GM12878 (cell line): ENCODE data around the gene TFAP2B. TPM values are rescaled to one million over a fixed set of nuclear protein-coding genes. Genes with fewer than 3 reads are reported as not detected.

Source experiments
- ATAC-seq: fragments of 200-7000 bp; cut with Tn5 transposase; 3 replicates; pipeline ENCODE4 v1.9.1; 2020; ENCODE audit warnings: mild to moderate bottlenecking, moderate library complexity
- BruUV-seq: library from RNA; stranded (reverse); fragments of 400-500 nt; replicated peaks from 2 replicates; lab custom pipeline; 2021; lab: Mats Ljungman, UMichigan
- CTCF ChIA-PET: fragments of 300-600 bp; sonication (Branson Sonifier 250); formaldehyde crosslinking; extraction: SDS; loops from one replicate; lab custom pipeline; 2021; ENCODE audit warnings: inconsistent platforms; lab: Yijun Ruan, JAX
- POLR2A ChIA-PET: fragments of 350-600 bp; formaldehyde crosslinking; extraction: SDS; loops from one replicate; lab custom pipeline; 2021; ENCODE audit warnings: inconsistent platforms; lab: Charles Lee
- RAD21 ChIA-PET: fragments of 300-600 bp; sonication (Branson Sonifier 250); formaldehyde crosslinking; loops from one replicate; lab custom pipeline; 2023; ENCODE audit warnings: antibody characterized with exemption; ENCODE audit not compliant: unreplicated experiment; lab: Charles Lee
- SMC1A ChIA-PET: fragments of 300-600 bp; sonication (Branson Sonifier 250); formaldehyde crosslinking; loops from one replicate; lab custom pipeline; 2023; ENCODE audit not compliant: unreplicated experiment, uncharacterized antibody; lab: Charles Lee
- DNase-seq: peaks from one replicate; pipeline ENCODE4 v3.0.0-alpha.2; 2011; ENCODE audit warnings: low read depth, low spot score
- FAIRE-seq: peaks from 3 replicates; lab custom pipeline; 2011; peaks lifted over from hg19 to GRCh38; lab: Jason Lieb, UNC
- H2AFZ ChIP-seq: 2 replicates; pipeline ENCODE4 v1.6.0; 2011; ENCODE audit warnings: low read depth, low read length, control low read depth; ENCODE audit not compliant: control insufficient read depth
- H3K27ac ChIP-seq: 2 replicates; pipeline ENCODE4 v1.5.1; 2011; ENCODE audit warnings: control low read depth; ENCODE audit not compliant: control insufficient read depth, insufficient read depth
- H3K27me3 ChIP-seq, 2 experiments: replicated peaks in 1 of 2; 2 replicates each; pipeline versions ENCODE4 v1.6.0 to v1.6.1; 2011; ENCODE audit warnings: low read length in 1 of 2; ENCODE audit not compliant: control insufficient read depth in 2 of 2, insufficient read depth in 2 of 2
- H3K36me3 ChIP-seq, 2 experiments: 2 replicates each; pipeline ENCODE4 v1.5.1; 2011; ENCODE audit warnings: low read length in 1 of 2; ENCODE audit not compliant: control insufficient read depth in 2 of 2, insufficient read depth in 2 of 2
- H3K4me1 ChIP-seq: 2 replicates; pipeline ENCODE4 v1.6.1; 2011; ENCODE audit warnings: mild to moderate bottlenecking, low read length, moderate library complexity, mixed read lengths; ENCODE audit not compliant: control insufficient read depth, insufficient read depth
- H3K4me2 ChIP-seq: 2 replicates; pipeline ENCODE4 v1.6.0; 2011; ENCODE audit warnings: control low read depth; ENCODE audit not compliant: control insufficient read depth, insufficient read depth
- H3K4me3 ChIP-seq: fragments of 200-600 bp; sonication (generic); 2 replicates; pipeline ENCODE4 v1.5.1; 2016
- H3K79me2 ChIP-seq: 2 replicates; pipeline ENCODE4 v1.6.0; 2011; ENCODE audit warnings: low read length; ENCODE audit not compliant: control insufficient read depth, insufficient read depth
- H3K9ac ChIP-seq: 2 replicates; pipeline ENCODE4 v1.8.0; 2011; ENCODE audit warnings: low read length, control low read depth, mixed read lengths; ENCODE audit not compliant: control insufficient read depth, insufficient read depth
- H3K9me3 ChIP-seq: replicated peaks from 3 replicates; pipeline ENCODE4 v1.5.1; 2011; ENCODE audit warnings: mild to moderate bottlenecking, low read length; ENCODE audit not compliant: control insufficient read depth, insufficient read depth
- H4K20me1 ChIP-seq: 2 replicates; pipeline ENCODE4 v1.6.0; 2011; ENCODE audit not compliant: control insufficient read depth, insufficient read depth
- EZH2 ChIP-seq: IDR thresholded peaks from 2 replicates; pipeline ENCODE4 v1.6.1; 2012; ENCODE audit warnings: low read depth, mild to moderate bottlenecking, control low read depth, inconsistent platforms, low read length, borderline replicate concordance; ENCODE audit not compliant: control insufficient read depth
- IRF4 ChIP-seq: IDR thresholded peaks from 2 replicates; pipeline ENCODE4 v1.6.1; 2011; ENCODE audit warnings: low read depth, low read length
- KDM1A ChIP-seq: fragments of 200-600 bp; sonication (generic); IDR thresholded peaks from 2 replicates; pipeline ENCODE4 v1.6.1; 2016; ENCODE audit warnings: borderline replicate concordance
- NFIC ChIP-seq: IDR thresholded peaks from 2 replicates; pipeline ENCODE4 v1.6.1; 2012; ENCODE audit warnings: low read depth, mild to moderate bottlenecking, inconsistent platforms, low read length, moderate library complexity
- NFXL1 ChIP-seq: fragments of 450-650 bp; IDR thresholded peaks from 2 replicates; pipeline ENCODE4 v1.6.1; 2017; ENCODE audit warnings: antibody characterized with exemption, mild to moderate bottlenecking, borderline replicate concordance
- SMAD1 ChIP-seq: fragments of 450-650 bp; IDR thresholded peaks from 2 replicates; pipeline ENCODE4 v1.6.1; 2018; ENCODE audit warnings: mild to moderate bottlenecking, low read depth; ENCODE audit not compliant: partially characterized antibody
- SREBF1 ChIP-seq: IDR thresholded peaks from 2 replicates; pipeline ENCODE4 v1.6.1; 2012; ENCODE audit warnings: mild to moderate bottlenecking, low read length
- SUPT20H ChIP-seq: IDR thresholded peaks from 2 replicates; pipeline ENCODE4 v1.6.1; 2011; ENCODE audit warnings: low read depth, mild to moderate bottlenecking, low read length, moderate library complexity, borderline replicate concordance; ENCODE audit not compliant: control insufficient read depth
- ZNF622 ChIP-seq: fragments of 450-650 bp; IDR thresholded peaks from 2 replicates; pipeline ENCODE4 v1.6.1; 2017; ENCODE audit warnings: mild to moderate bottlenecking, inconsistent platforms
- WGBS: methylation state at CpG from one replicate; pipeline ENCODE4 v1.1.6; 2016; ENCODE audit warnings: low lambda C conversion rate; ENCODE audit not compliant: insufficient replicate concordance, insufficient coverage; ENCODE audit errors: missing lambda C conversion rate; 5-methylcytosine and 5-hydroxymethylcytosine counted together
- in situ Hi-C: fragments of 300-500 bp; cut with MboI; formaldehyde crosslinking; loops from 9 replicates; pipeline ENCODE4 v1.14.3; 2018; ENCODE audit warnings: mixed read lengths
- intact Hi-C: fragments of 100-400 bp; cut with micrococcal nuclease; formaldehyde crosslinking; loops from one replicate; pipeline ENCODE4 v1.14.2; 2022; ENCODE audit not compliant: unreplicated experiment
- polyA plus RNA-seq, 11 experiments: library from polyadenylated mRNA; depleted of rRNA in 4 of 11; unstranded in 6 of 11; stranded (reverse) in 5 of 11; fragments of >200 nt; fragmentation: Nextera tagmentation in 4 of 11; fragmentation: Illumina TruSeq in 1 of 11; extraction: Ambion mirVana in 4 of 11; extraction: Trizol in 1 of 11; gene quantifications; 1 replicate in 1 of 11; 2 replicates in 10 of 11; pipeline versions ENCODE4 v1.2.1 to v1.2.3, GENCODE V29; 2011 to 2016; ENCODE audit warnings: inconsistent platforms in 2 of 11, missing spikeins in 2 of 11, low read depth in 1 of 11
- total RNA-seq, 4 experiments: library from RNA; depleted of rRNA in 3 of 4; stranded (reverse); fragments of >200 nt in 3 of 4; fragmentation: Illumina TruSeq in 1 of 4; extraction: Trizol in 1 of 4; gene quantifications; 2 replicates each; pipeline versions ENCODE4 v1.2.1 to v1.2.3, GENCODE V29; 2013 to 2021
- TF ChIP-seq, protein P1 (sequence below): fragments of 450-650 bp; IDR thresholded peaks from 2 replicates; pipeline ENCODE4 v1.6.1; 2017; ENCODE audit warnings: antibody characterized with exemption, mild to moderate bottlenecking, moderate library complexity
- TF ChIP-seq, protein P2 (sequence below): fragments of 450-650 bp; IDR thresholded peaks from 2 replicates; pipeline ENCODE4 v1.6.1; 2017; ENCODE audit warnings: mild to moderate bottlenecking, low read depth, inconsistent platforms; ENCODE audit not compliant: poor library complexity, severe bottlenecking
- TF ChIP-seq, protein P3 (sequence below): fragments of 450-650 bp; IDR thresholded peaks from 2 replicates; pipeline ENCODE4 v1.6.1; 2014; ENCODE audit warnings: mild to moderate bottlenecking
- TF ChIP-seq, protein P4 (sequence below): fragments of 450-650 bp; IDR thresholded peaks from 2 replicates; pipeline ENCODE4 v1.6.1; 2017; ENCODE audit warnings: mild to moderate bottlenecking, moderate library complexity

TFAP2B gene
- total and polyA plus RNA-seq, 10 of the 15 experiments (the other 5 are each of a cell fraction or from before 2014, with no cell fraction given): 0.03 to 0.15 (median 0.07) TPM; not detected in 5

DNA sequence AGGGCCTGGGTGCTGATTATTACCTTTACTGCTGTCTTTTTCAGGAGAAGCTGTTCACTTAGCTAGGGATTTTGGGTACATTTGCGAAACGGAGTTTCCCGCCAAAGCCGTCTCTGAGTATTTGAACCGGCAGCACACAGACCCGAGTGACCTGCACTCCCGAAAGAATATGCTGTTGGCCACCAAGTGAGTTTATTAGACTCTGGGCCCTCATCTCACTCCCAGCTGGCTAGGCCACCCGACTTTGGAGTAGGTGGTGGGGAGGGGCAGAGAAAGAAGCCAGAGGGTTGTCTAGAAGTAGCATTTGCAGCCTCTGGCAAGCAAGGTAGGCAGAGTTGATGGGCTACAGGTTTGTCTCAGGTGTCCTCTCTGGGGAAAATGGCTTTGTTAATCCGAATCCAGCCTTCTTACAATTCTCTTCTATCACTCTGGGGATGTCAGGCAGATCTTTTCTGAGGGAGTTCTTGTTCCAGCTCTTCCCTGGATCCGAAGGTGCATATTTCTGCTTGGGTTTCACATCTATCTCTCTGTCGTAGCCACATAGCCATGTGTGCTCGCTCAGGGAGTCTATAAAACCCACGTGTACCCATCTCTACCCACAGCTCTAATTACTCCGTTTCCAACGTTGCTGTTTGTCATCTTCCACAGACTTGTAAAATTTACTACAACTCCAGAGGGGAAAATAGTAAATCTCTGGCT lies 21.6 kb downstream of the TFAP2B start:
- ChIA-PET POLR2A (interaction anchor here (0.6 kb wide), 1 partner anchor 11 kb away, joined by 3 read pairs; no protein-coding TSS in a partner anchor), RAD21 (no interaction called here), SMC1A (no interaction called here), CTCF (no interaction called here)
- H2AFZ ChIP-seq: no peak overlapping the region
- no peaks in the 10 kb centered on the region for H3K4me1 ChIP-seq
- H4K20me1 ChIP-seq: no peaks in the 10 kb centered on the region
- H3K9me3 ChIP-seq: no peaks in the 10 kb centered on the region
- no peak overlapping the region for H3K27ac ChIP-seq
- H3K9ac ChIP-seq: no peak overlapping the region
- DNase-seq (no peak), ATAC-seq (no peak), FAIRE-seq (no peak)
- intact Hi-C loops: no loop called here
- no peak overlapping the region for H3K4me2 ChIP-seq
- H3K27me3 ChIP-seq: peaks cover 2 to 20% of the 10 kb centered on the region in 2 experiments
- no peaks in the 10 kb centered on the region for H3K36me3 ChIP-seq
- in situ Hi-C loops: no loop called here
- H3K79me2 ChIP-seq: no peaks in the 10 kb centered on the region
- BruUV-seq: no TSS peak
- no peak overlapping the region for H3K4me3 ChIP-seq
- 33% methylated on average over 15 of the region's 15 CpGs for WGBS
- TF ChIP-seq SMAD1: no peak
- TF ChIP-seq IRF4: no peak
- TF ChIP-seq SUPT20H: no peak
- no peak for TF ChIP-seq NFIC
- no peak for TF ChIP-seq ZNF622
- TF ChIP-seq SREBF1: no peak
- TF ChIP-seq, protein P1, sequence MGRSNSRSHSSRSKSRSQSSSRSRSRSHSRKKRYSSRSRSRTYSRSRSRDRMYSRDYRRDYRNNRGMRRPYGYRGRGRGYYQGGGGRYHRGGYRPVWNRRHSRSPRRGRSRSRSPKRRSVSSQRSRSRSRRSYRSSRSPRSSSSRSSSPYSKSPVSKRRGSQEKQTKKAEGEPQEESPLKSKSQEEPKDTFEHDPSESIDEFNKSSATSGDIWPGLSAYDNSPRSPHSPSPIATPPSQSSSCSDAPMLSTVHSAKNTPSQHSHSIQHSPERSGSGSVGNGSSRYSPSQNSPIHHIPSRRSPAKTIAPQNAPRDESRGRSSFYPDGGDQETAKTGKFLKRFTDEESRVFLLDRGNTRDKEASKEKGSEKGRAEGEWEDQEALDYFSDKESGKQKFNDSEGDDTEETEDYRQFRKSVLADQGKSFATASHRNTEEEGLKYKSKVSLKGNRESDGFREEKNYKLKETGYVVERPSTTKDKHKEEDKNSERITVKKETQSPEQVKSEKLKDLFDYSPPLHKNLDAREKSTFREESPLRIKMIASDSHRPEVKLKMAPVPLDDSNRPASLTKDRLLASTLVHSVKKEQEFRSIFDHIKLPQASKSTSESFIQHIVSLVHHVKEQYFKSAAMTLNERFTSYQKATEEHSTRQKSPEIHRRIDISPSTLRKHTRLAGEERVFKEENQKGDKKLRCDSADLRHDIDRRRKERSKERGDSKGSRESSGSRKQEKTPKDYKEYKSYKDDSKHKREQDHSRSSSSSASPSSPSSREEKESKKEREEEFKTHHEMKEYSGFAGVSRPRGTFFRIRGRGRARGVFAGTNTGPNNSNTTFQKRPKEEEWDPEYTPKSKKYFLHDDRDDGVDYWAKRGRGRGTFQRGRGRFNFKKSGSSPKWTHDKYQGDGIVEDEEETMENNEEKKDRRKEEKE: no peak
- TF ChIP-seq, protein P2, sequence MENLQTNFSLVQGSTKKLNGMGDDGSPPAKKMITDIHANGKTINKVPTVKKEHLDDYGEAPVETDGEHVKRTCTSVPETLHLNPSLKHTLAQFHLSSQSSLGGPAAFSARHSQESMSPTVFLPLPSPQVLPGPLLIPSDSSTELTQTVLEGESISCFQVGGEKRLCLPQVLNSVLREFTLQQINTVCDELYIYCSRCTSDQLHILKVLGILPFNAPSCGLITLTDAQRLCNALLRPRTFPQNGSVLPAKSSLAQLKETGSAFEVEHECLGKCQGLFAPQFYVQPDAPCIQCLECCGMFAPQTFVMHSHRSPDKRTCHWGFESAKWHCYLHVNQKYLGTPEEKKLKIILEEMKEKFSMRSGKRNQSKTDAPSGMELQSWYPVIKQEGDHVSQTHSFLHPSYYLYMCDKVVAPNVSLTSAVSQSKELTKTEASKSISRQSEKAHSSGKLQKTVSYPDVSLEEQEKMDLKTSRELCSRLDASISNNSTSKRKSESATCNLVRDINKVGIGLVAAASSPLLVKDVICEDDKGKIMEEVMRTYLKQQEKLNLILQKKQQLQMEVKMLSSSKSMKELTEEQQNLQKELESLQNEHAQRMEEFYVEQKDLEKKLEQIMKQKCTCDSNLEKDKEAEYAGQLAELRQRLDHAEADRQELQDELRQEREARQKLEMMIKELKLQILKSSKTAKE: no peak
- TF ChIP-seq EZH2: no peak
- TF ChIP-seq, protein P3, sequence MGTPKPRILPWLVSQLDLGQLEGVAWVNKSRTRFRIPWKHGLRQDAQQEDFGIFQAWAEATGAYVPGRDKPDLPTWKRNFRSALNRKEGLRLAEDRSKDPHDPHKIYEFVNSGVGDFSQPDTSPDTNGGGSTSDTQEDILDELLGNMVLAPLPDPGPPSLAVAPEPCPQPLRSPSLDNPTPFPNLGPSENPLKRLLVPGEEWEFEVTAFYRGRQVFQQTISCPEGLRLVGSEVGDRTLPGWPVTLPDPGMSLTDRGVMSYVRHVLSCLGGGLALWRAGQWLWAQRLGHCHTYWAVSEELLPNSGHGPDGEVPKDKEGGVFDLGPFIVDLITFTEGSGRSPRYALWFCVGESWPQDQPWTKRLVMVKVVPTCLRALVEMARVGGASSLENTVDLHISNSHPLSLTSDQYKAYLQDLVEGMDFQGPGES: no peak
- TF ChIP-seq, protein P4, sequence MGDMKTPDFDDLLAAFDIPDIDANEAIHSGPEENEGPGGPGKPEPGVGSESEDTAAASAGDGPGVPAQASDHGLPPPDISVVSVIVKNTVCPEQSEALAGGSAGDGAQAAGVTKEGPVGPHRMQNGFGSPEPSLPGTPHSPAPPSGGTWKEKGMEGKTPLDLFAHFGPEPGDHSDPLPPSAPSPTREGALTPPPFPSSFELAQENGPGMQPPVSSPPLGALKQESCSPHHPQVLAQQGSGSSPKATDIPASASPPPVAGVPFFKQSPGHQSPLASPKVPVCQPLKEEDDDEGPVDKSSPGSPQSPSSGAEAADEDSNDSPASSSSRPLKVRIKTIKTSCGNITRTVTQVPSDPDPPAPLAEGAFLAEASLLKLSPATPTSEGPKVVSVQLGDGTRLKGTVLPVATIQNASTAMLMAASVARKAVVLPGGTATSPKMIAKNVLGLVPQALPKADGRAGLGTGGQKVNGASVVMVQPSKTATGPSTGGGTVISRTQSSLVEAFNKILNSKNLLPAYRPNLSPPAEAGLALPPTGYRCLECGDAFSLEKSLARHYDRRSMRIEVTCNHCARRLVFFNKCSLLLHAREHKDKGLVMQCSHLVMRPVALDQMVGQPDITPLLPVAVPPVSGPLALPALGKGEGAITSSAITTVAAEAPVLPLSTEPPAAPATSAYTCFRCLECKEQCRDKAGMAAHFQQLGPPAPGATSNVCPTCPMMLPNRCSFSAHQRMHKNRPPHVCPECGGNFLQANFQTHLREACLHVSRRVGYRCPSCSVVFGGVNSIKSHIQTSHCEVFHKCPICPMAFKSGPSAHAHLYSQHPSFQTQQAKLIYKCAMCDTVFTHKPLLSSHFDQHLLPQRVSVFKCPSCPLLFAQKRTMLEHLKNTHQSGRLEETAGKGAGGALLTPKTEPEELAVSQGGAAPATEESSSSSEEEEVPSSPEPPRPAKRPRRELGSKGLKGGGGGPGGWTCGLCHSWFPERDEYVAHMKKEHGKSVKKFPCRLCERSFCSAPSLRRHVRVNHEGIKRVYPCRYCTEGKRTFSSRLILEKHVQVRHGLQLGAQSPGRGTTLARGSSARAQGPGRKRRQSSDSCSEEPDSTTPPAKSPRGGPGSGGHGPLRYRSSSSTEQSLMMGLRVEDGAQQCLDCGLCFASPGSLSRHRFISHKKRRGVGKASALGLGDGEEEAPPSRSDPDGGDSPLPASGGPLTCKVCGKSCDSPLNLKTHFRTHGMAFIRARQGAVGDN: no peak
- no peak for TF ChIP-seq NFXL1
- no peak for TF ChIP-seq KDM1A
